Astrocyte of the spinal cord (primary cell): ENCODE results near the gene RABGGTA.

Experiments used
- DNase-seq: peaks from one replicate; pipeline ENCODE4 v3.0.0; 2011; ENCODE audit warnings: low read depth, low spot score
- H3K4me3 ChIP-seq: 2 replicates; pipeline ENCODE4 v1.5.1; 2011; ENCODE audit warnings: low read depth, mild to moderate bottlenecking, low read length, moderate library complexity
- in situ Hi-C: cut with HindIII; loops from 2 replicates; pipeline ENCODE4 v1.10.0; 2017; ENCODE audit warnings: low sequenced_read_pairs
- TF ChIP-seq, protein P1 (sequence below): IDR thresholded peaks from 2 replicates; pipeline ENCODE4 v1.5.1; 2012; ENCODE audit warnings: low read depth, mild to moderate bottlenecking, low read length, inconsistent platforms

The RABGGTA gene

DNA sequence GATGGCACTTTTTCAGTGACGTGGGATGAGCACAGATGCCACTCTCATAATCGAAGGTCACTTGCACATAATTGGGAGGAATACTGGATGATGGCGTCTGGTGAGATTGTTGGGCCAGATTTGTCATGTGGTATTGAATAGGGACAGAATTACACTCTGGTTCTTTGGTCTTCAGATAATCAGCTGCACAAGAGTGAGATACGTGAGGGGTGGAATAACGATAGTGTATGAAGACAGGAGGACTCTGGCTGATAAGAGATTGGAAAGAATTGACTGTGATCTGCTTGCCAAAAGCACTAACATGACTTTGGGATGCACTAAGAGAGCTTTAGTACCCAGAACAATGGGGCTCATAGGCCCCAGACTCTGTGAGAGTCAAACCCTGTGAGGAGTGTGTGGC lies 7.0 kb upstream of the RABGGTA start:
- TF ChIP-seq, protein P1, sequence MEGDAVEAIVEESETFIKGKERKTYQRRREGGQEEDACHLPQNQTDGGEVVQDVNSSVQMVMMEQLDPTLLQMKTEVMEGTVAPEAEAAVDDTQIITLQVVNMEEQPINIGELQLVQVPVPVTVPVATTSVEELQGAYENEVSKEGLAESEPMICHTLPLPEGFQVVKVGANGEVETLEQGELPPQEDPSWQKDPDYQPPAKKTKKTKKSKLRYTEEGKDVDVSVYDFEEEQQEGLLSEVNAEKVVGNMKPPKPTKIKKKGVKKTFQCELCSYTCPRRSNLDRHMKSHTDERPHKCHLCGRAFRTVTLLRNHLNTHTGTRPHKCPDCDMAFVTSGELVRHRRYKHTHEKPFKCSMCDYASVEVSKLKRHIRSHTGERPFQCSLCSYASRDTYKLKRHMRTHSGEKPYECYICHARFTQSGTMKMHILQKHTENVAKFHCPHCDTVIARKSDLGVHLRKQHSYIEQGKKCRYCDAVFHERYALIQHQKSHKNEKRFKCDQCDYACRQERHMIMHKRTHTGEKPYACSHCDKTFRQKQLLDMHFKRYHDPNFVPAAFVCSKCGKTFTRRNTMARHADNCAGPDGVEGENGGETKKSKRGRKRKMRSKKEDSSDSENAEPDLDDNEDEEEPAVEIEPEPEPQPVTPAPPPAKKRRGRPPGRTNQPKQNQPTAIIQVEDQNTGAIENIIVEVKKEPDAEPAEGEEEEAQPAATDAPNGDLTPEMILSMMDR, result no peak
- in situ Hi-C loops, result no loop called here
- DNase-seq, result no peak
- no peak overlapping the region for H3K4me3 ChIP-seq

DNA sequence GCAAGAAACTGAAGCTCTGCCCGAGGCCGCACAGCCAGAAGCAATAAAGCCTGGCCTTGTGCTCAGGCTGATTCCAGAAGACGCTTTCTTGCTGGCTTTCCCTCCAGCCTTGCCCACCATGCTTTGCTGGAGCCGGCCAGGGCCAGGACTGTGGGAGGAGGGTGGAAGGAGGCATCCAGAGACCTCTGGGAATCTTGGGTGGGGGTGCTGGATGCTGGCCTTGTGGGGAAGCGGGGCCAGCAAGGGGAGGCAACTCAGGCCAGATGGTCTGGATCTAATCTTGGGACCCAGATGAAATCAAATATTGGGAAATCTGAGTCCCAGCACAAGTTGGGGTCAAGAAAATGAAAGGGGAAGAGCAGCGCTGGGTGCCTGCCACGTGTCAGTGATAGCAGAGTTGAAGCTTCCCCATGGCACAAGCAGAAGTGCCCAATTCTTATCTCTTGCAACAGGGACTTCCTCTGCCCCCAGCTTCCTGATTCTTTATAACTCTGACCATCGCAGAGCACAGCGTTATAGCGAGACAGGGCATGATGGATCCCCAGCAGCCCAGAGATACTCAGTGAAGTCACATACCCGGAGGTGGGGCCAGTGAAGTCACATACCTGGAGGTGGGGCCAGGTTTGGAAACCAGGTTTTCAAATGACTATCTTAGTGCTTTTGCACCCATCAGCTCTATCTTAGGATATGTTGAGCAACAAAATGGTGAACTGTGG lies 6.4 kb upstream of the RABGGTA start:
- in situ Hi-C loops, result no loop called here
- TF ChIP-seq, protein P1, result no peak
- no peak overlapping the region for H3K4me3 ChIP-seq
- no peak for DNase-seq

DNA sequence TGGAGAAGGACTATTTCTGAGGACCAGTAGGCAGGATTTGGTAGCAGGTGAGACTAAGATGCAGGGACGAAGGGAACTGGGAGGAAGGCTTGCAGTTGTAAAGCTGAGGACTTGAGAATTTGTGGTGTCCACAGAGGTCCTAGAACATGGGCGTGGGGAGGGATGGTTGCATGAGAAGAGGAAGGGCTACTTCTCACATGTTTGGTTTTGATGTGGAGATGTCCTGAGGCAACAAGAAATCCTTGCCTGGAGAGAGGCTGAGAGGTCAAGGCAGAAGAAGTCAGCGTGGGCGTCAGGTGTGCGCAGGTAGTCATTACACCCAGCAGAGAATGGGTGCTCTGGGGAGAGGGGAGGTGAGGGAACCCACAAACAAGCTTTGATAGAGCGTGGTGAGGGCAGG lies 5.7 kb upstream of the RABGGTA start:
- H3K4me3 ChIP-seq, result no peak overlapping the region
- no peak for DNase-seq
- TF ChIP-seq, protein P1, result no peak
- in situ Hi-C loops, result no loop called here

DNA sequence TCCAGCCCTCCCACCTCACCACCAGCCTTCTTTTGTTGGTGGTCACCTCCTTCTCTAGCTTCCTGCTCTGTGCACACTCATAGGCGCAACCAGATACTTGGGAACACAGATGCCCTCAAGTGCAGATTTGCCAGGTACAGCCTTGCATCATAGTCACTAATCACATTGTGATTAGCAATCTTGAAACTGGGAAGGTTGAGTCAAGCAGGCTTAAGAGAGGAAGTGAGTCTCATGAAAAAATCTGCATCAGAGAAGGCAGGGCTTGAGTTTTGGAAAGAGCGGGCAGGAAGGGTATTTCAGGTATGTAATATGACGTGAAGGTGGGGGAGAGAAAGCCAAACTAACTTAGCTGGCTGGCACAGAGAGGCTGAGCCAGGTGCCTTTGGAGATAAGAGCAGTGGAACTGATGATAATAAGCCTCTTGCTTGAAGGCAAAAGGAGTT lies 2.7 kb upstream of the RABGGTA start:
- TF ChIP-seq, protein P1, result no peak
- H3K4me3 ChIP-seq, result no peak overlapping the region
- no peak for DNase-seq
- in situ Hi-C loops, result no loop called here

DNA sequence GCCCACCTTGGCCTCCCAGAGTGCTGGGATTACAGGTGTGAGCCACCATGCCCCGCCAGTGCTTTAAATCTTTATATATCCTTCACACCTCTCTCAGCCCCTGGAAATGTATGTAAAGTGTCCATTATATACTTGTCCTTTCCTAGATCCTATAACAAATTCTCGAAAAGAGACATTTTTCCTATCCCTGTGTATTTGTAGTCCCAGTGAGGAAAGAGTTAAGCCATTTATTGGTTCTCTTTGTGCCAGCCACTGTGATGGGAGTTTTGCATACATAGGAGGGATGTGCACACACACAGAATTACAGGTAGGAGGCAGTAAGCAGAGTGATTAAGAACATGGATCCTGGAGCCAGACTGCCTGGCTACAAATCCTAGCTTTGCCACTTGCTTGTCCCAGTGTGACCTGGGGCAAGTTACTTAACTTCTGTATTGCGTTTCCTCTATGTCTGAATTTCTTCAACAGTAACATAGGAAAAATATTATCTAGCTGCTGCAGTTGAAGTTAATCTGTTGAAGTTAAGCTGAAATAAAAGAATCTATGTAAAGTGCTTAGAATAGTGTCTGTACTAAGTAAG lies 2.1 kb upstream of the RABGGTA start:
- DNase-seq, result no peak
- TF ChIP-seq, protein P1, result no peak
- H3K4me3 ChIP-seq, result no peak overlapping the region
- in situ Hi-C loops, result no loop called here

DNA sequence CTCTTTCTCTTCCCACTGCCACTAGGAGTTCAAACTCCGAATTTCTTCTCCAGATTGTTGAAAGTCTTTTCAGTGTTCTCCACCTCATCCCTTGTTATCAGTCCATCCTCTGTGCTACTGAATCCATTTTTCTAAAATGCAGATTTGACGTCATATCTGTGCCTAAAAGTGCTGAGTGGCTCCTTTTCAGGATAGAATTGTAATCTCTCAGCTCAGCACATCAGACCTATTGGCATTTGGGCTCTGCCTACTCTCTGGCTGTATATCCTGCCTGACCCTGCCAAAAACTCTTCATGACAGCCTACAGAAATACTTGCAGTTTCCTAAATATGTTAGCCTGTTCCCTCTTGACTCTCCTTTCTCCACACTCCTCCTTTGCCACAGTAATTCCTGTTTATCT lies 1.1 kb upstream of the RABGGTA start:
- in situ Hi-C loops, result no loop called here
- TF ChIP-seq, protein P1, result no peak
- H3K4me3 ChIP-seq, result no peak overlapping the region
- DNase-seq, result no peak
